Liver (tissue), 3 donors: Measurements from ENCODE around the gene CADM2.
"Not testable (repeated sequence)": the region's sequence is repeated elsewhere in the genome, so short reads cannot be mapped to it uniquely, and the experiment has no call there.

Source experiments
- CTCF ChIP-seq: fragments of 150-350 bp; IDR thresholded peaks from 2 replicates; pipeline ENCODE4 v1.5.1; 2017; ENCODE audit warnings: improper control_type of control experiment, low read depth, low read length; ENCODE audit not compliant: missing input control
- GABPA ChIP-seq, 2 donors: IDR thresholded peaks in 1 of 2; conservative IDR thresholded peaks in 1 of 2; 2 replicates each; pipeline ENCODE4 v1.6.1; 2016; ENCODE audit warnings: antibody characterized with exemption in 2 of 2, mild to moderate bottlenecking in 1 of 2, moderate library complexity in 1 of 2
- RAD21 ChIP-seq, 2 donors: IDR thresholded peaks; 2 replicates each; pipeline ENCODE4 v1.6.1; 2016; ENCODE audit warnings: antibody characterized with exemption in 2 of 2, mild to moderate bottlenecking in 2 of 2
- REST ChIP-seq: IDR thresholded peaks from 2 replicates; pipeline ENCODE4 v1.6.1; 2016; ENCODE audit warnings: antibody characterized with exemption, mild to moderate bottlenecking
- ZBTB33 ChIP-seq: IDR thresholded peaks from 2 replicates; pipeline ENCODE4 v1.6.1; 2016; ENCODE audit warnings: antibody characterized with exemption
- donor health status: healthy.
- donor health status: healthy.

- not testable (repeated sequence) for TF ChIP-seq CTCF; ZBTB33; RAD21 (IDR thresholded peaks at IDR 0.05); GABPA (IDR thresholded peaks at IDR 0.05 in 1 of 2, conservative IDR thresholded peaks at IDR 0.05 in 1 of 2); REST
Observed at GRCh38 chr3:85507052-85507451, 548.3 kb downstream of the CADM2 start.
